Measurements from ENCODE around the gene STAC2.

- no peak for TF ChIP-seq POLR2A (IDR thresholded peaks at IDR 0.05; ENCODE audit: insufficient read depth in 1 of 2, low read depth in 2 of 2, low read length in 2 of 2)
- TF ChIP-seq SRF (IDR thresholded peaks at IDR 0.05; ENCODE audit: low read depth, low read length): no peak
- no peak for TF ChIP-seq SMAD1 (CRISPR knock-in tag; IDR thresholded peaks at IDR 0.05; ENCODE audit: borderline replicate concordance, low read depth)
- no peak for TF ChIP-seq CTCF (CRISPR knock-in tag; IDR thresholded peaks at IDR 0.05)
- no peak for TF ChIP-seq SP2 (CRISPR knock-in tag; IDR thresholded peaks at IDR 0.05)
- TF ChIP-seq TFE3 (CRISPR knock-in tag; IDR thresholded peaks at IDR 0.05): no peak
- TF ChIP-seq CEBPB (IDR thresholded peaks at IDR 0.05; ENCODE audit: borderline replicate concordance, low read depth, low read length): no peak
- TF ChIP-seq ZNF234 (CRISPR knock-in tag; conservative IDR thresholded peaks at IDR 0.05): no peak
- no peak for TF ChIP-seq ZSCAN21 (CRISPR knock-in tag; IDR thresholded peaks at IDR 0.05; ENCODE audit: borderline replicate concordance)
Measured at GRCh38 chr17:39175695-39176093, 50.1 kb downstream of the STAC2 start.
